Activated CD8-positive, alpha-beta memory T cell treated with anti-CD3 and anti-CD28 coated beads for 1 hour (primary cell): Measurements from ENCODE around the gene STK33.

Experiments
- DNase-seq, 2 donors: peaks; one replicate each; pipeline ENCODE4 v3.0.0-alpha.2; 2020; ENCODE audit warnings: low read depth in 1 of 2; ENCODE audit errors: extremely low read depth in 1 of 2

The STK33 gene

DNA sequence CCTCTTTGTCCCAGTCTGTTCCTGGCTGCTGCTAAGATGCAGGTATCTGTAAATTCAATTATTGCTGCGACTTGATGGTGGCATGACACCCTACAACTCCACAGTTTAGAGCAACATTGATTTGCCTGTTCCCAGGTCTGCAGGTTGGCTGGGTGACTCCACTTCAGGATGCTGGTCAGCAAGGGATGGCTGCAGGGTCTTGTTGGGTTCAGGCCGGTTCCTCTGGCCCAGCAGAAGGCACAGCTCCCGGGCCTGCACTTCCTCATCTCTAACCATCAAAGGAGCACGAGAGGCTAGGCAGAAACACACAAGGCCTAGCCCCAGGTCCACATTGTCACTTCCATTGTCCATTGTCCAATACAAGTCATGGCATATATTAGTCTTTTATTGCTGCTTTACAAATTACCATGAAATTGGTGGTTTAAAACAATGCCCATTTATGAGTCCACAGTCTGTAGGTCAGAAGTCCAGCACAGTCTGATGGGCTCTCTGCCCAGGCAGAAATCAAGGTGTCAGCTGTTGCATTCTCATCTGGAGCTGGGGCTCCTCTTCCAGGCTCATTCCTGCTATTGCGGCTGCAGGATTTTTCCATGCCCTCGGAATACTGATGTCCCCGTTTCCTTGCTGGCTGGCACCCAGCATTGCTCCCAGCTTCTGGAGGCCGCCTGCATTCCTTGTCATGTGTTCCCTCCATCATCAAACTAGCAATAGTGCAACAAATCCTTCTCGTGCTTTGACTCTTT is 233.8 kb downstream of the STK33 start:
- DNase-seq = no peak

DNA sequence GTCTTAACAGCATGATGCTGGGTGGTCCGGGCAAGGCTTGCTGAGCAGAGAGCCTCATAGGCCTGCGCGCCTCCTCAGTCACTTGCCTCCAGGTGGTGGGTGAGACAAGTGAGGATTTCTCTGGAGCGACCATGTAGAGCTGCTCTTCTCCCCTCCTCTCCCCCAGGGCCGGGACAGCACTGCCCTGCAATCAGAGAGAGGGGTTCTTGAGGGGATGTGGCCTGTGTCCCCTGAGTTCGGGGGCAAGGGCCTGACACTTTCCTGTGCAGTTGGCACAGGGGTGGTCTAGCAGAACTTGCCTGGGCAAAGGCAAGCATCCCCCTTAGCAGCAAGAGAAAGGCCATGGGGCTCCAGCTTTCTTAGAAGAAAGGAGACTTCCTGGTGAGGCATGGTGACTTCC is 234.5 kb downstream of the STK33 start:
- DNase-seq = no peak

DNA sequence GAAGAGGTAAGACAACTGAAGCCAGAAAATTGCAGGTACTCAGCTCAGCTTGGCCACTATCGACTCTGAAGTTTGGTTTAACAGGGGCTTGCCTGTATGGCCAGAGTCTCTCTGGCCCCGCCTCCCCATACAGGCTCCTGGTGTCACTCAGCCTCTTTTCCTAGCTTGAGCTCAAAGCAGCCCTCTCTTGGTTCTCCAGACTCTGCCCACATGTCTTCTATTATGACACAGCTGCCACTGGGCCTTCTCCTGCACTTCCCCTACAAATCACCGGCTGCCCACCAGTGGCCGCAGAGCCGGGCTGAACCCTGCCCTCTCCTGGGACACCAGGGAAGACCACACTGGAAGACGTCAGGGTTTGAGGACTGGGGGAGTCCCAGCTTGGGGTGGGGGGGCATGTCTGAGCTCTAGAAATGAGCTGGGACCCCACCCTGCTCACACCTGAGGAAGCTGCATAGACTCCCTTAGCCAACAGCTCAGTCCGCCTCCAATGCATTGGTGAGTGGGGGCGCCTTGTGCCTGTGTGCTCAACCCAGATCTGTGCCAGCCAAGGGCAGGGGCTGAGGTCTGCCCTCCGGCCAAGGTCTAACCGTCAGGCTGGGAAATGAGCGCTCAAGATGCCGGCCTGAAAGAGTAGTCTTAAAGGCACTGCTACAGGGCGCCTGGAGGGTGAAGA is 236.0 kb downstream of the STK33 start:
- no peak for DNase-seq

DNA sequence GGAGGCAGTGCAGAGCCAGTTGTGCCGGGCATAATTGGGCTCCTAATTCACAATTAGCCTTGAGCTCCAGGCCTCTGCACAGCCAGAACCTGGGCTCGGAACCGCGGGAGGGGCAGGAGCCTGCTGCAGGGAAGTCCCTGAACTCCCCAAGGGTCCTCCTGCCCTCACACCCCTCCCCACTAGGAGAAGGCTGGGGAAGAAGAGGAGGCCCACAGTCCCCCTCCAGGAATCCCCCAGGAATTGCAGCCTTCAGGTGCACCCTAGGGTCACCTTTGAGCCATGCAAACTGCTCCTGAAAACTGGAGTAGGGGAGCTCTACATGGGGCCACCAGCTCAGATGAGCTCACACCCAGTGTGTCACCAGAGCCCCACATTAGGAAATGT is 236.5 kb downstream of the STK33 start:
- no peak for DNase-seq

DNA sequence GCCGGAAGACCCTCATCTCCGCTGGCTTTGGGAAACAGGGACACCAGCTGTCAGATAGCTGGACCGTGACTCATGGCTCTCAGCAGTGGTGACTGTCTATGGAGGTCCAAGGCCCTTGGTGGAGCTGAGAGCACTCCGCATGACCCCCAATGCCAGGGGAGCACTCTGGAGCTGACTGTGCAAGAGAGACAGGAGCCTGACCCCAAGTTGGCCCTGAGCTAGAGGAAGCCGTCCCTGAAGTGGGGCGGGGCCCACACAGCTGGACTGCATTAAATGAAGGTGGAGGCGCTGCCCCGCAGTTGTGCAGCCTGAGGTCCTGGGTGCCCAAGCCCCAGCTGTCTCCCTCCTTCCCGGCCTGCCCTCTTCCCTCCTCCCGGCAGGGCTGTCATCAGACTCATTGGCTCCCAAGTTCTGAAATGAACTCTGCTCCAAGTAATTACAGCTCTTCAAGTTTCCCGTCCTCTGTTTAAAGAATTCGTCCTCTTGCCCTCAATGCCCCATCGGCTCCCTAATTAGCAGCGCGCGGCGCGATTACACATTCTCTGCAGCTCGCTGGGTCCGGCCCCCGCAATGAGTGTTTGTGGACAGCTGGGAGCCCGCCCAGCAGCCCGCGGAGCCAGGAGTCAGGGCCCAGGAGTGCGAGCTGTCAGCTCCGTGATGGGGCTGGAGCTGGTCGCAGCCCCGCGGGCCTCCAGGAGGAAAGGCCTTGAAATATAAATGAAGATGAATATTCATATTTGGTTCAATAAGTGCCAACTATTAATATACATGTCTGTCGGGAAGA is 237.1 kb downstream of the STK33 start:
- no peak for DNase-seq

DNA sequence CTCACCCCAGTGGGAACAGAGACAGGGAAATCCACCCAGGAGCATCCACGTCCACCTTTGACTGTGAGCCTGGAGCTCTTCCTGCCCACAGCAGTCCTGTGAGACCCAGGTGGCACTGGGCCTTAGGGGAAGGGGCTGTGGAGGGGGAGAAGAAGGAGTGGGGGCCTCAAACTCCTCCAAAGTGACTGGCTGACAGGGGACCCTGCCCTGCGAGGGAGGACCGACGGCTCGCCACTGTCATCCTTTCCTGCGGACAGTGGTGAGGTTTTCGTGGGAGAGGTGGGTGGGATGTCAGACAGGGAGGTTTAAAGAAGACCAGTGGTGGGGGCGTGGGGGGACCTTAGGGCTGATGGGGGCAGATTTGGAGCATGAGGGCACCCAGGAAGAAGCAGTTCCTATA is 237.8 kb downstream of the STK33 start:
- DNase-seq = no peak

DNA sequence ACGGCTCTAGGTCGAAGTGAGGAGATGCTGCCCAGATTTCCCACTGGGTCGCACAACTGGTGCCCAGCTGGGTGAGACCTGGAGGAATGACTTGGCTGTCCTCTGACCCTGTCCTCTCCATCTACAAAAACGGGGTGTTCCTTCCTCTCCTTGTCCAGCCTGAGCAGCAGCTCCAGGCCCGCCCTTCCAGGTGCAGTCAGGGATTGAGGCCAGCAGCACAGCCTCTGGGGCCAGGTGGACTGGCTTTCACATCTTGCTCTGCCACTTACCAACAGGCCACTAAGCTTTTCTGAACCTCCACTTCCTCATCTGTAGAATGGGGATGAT is 238.6 kb downstream of the STK33 start:
- DNase-seq = no peak

DNA sequence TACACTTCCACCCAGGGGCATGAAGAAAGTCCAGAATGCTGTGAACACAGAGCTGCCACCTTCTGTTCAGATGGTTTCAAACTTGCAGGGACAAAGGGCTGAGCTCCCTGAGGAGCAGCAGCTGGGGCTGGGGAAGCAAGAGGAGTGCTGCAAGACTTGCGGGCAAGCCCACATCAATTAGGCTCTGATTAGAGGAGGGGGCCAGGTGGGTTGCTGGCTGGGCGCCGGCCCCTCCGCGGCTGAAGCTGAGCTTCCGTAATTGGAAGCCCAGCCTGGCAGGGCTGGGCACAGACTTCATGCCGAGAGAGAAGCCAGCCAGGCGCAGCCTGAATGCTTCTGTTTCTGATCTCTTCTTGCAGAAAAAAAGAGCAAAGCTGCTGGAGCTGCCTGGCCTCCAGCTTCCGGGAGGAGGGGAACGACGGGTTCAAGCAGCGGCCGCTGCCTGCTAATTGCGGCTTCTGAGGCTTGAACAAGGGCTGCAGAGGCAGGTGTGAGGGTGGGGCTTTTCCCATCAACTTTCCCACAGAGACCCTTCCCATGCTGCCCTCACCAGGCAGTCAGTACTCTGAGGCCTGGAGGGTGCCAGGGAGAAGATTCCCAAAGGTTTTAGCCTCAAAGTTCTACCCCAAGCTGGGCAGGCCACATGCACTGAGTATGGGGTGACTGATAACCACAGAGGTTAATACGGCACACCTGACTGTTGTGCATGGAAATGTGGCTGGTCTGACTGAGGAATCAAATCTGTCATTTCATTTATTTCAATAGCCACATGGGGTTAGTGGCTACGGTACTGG is 239.2 kb downstream of the STK33 start:
- no peak for DNase-seq

DNA sequence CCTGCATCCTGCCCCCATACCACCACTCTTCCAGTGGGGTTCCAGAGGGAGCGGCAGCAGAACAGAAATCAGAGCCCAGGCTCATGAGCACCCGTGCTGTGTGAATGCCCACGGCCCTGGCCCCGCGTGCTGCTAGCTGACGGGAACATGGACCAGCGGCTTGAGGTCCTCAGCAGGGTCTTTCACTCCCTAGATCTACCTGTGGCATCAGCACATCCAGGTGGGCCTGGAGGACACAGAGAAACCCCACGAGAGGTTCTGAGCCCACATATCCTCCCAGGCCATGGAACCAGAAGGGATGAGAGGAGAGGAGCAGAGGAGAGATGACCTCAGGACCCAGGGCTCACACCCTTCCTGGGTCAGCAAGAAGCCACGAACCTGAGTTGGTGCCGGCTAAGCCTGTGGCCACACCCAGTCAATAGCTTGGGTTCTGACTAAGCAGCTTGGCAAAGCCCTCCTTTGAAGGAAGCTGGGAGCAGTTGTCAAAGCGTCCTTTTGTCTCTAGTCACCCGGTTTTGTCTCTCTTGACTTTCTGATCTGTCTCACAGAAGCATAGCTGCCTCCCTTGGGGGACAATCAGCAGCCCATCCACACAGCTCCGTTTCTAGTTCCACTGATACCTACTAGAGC is 241.0 kb downstream of the STK33 start:
- no peak for DNase-seq

DNA sequence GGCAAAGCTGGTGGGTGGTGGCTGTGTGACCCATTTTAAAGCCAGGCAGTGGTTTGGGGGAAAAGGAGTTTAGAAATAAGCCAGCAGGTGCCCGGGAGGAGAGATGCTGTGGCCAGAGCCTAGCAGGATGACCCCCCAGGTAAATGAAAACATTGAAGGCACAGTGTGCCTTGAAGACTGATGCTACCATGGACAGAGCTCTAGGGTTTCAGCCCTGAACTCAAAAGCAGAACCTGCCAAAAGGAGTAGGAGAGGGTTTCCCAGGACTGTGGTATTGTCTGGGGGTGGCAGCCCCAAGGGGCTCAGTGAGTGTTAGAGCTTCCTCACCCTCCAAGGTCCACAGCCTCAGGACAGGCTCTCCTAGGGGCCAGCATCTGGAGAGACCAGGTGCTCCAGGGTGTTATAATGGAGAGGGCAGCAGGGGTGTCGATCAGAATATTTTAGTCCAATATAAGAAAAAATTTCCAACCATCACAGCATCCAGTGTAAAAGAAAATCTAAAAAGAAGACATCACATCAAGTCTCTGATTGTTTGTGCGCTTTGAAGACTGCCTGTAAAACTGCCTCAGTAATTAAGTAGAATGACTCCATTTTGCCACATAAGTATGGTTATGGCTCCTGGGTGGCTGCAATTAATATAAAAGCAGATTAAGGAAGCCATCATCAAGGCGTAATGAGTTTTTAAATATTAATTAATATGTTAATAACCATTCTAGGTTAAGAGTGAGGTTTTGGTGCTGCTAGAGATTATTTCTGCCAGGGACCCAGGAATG is 241.7 kb downstream of the STK33 start:
- no peak for DNase-seq

DNA sequence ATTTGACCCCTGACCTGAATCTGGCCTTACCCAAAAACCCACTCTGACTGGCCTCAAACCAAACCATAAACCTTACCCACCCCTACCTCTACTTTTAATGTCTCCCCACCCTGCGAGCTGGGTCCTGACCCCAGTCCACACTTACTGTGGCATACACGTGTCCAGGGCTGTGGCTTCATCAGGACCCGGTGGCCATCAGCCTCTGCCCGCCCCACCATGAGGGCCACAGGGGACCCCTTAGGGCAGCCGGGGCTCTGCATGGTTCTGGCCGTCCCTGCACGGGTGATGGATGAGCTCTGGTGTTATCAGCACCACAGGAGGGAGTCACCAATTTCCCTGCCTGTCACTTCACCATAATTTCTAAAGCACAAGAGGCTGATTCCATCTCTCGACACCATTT is 242.8 kb downstream of the STK33 start:
- DNase-seq = no peak

DNA sequence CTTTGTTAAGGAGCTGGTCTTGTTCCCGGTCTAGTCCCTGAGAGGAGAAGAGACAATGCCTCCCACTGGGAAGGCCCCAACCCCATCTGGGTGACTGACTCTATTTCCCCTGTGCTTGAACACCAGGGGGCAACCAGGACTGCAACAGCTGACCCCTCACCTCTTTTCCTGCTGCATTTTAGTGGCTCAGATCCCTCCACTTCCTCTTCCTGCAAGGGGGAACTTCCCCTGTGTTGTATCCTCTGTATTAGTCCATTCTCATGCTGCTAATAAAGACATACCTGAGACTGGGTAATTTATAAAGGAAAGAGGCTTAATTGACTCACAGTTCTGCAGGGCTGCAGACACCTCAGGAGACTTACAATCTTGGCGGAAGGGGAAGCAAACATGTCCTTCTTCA is 246.1 kb downstream of the STK33 start:
- DNase-seq = no peak

DNA sequence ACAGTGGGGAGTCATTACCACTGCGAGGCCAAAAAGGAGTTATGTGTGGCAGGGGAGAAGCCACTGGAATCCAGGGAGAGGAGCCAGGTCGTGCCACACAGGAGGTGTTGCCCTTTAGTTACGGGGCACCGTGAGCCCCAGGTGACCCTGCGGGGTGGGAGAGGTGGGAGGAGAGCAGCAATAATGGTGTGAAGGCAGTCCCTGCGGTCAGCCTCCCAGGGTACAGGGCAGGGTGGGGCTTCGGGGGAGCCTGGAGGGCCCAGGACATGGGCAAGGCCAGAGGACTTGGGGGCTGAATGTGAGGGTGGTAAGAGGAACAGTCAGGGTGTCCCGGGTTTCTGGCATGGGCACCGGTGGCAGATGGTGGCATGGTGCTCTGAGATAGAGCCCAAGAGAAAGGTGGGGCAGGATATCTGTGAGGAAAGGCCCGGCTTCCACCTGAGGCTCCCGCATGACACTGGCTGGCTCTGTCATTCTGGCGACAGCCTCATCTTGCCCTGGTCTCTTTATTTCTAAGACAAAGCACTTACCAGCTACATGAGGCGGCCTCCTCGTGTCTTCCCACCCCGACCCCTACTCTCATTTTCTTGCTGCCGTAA is 247.8 kb downstream of the STK33 start:
- no peak for DNase-seq

DNA sequence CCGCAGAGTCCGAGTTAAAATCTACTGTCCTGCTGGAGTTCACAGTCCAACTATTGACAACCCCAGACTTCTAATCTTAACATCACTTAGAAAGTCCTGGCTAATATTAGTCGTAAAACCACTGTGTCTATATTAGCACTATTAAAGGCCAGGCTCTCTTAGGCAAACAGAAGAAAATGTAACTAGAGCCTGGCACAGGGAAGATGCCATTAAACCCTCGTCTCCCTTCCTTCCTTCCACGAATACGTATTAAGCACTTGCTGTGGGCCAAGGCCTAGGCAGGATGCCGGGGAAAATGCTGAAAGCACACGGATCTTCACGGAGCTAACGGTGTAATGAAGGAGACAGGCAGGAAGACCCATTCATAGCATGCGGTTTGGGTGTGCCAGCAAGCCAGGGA is 248.8 kb downstream of the STK33 start:
- DNase-seq = no peak

DNA sequence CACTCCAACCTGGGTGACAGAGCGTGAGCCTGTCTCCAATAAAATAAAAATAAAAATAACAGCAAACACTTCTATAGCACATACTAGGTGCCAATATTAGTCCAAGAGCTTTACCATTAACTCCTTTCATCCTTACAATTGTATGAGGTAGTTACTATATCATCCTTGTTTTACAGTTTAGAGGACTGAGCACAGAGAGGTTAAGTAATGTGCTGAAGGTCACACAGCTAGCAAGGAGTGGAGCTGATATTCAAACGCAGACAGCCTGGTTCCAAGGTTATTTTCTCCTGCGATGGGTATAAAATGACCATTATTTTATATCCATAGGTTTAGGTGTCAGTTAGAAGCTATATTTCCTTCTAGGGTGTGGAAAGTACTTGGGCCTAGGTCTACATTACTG is 249.7 kb downstream of the STK33 start:
- DNase-seq = no peak

DNA sequence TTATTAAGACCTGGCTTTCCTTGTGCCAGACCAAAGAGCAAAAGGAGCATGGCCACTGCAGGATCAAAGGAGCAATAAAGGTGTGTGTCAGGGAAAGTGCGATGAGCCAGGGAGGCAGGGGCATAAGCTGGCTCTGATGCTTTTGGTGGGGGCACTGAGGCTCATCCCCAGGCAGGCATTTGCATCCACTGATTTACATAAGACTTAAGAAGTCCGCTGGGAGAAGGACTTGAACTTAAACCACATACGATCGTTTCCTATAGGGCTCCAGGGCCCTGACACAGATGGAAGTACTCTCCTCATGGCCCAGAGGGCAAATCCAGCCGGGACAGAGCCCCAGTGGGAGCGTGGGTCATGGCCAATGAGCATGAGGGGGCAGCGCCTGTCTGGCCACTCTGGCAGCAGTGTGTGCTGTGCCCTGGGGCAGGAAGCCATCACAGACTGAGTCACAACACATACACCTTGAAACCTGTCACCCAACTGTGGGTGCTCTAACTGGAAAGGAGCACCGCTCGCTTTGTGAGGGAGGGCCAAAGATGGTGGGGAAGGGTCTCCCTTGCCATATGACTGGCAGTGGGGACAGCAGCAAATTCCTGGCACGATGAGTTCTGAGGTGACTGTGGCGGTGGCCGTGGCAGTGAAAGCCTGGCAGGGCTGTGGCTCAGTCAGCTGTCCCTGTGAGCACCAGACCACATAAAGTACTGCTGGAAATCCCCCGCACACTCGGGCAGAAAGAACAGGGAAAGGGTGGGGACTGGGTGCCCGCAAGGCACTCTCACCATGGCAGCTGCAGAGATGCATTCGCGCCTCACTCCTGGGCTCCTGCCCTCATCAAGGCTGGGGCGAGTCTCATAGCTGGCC is 251.0 kb downstream of the STK33 start:
- DNase-seq = no peak

DNA sequence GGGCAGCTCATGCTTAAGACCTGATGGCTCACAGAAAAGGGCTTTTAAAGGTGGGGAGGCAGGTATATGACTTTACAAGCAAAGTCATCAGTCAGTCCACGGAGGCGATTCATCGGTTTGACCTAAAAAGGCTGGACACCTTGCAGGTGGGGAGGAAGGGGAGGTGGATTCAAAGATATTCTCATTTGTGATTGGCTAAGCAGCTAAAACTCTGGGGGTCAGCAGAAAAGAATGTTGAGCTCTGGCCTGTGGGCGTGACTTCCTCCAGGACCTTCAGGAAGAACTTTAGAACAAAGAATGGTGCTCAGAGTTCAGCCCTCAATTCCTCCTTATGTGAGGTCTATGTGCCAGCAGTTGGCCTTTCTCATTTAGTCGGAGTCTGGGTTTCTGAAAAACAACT is 252.0 kb downstream of the STK33 start:
- no peak for DNase-seq
